Heart right ventricle (tissue), 16 donors: Measurements from ENCODE around the gene SLC25A47. TPM values are rescaled to one million over a fixed set of nuclear protein-coding genes. Genes with fewer than 3 reads are reported as not detected.
"Not testable (repeated sequence)": the region's sequence is repeated elsewhere in the genome, so short reads cannot be mapped to it uniquely, and the experiment has no call there.

Experiments
- ATAC-seq, 8 donors: fragments of 200-7000 bp; cut with Tn5 transposase; one replicate each; pipeline ENCODE4 v1.9.1; 2020; ENCODE audit warnings: mild to moderate bottlenecking in 8 of 8, moderate library complexity in 8 of 8, moderate number of reproducible peaks in 1 of 8
- DNase-seq, 2 donors: peaks; one replicate each; pipeline ENCODE4 v3.0.0-alpha.2; 2020
- H3K27ac ChIP-seq, 10 donors: fragments of 200-600 bp; sonication (generic) in 2 of 10; one replicate each; pipeline versions ENCODE4 v1.5.0 to v1.8.0; 2020 to 2022; ENCODE audit warnings: mild to moderate bottlenecking in 3 of 10
- H3K27me3 ChIP-seq, 7 donors: fragments of 200-600 bp; one replicate each; pipeline ENCODE4 v1.8.0; 2021 to 2022; ENCODE audit warnings: mild to moderate bottlenecking in 2 of 7
- H3K36me3 ChIP-seq, 9 donors: fragments of 200-600 bp; sonication (generic) in 1 of 9; one replicate each; pipeline versions ENCODE4 v1.5.0 to v1.8.0; 2020 to 2022; ENCODE audit warnings: mild to moderate bottlenecking in 2 of 9
- H3K4me1 ChIP-seq, 9 donors: fragments of 200-600 bp; sonication (generic) in 1 of 9; one replicate each; pipeline versions ENCODE4 v1.5.0 to v1.8.0; 2020 to 2022; ENCODE audit warnings: mild to moderate bottlenecking in 4 of 9
- H3K4me3 ChIP-seq, 10 donors: fragments of 200-600 bp; sonication (generic) in 2 of 10; one replicate each; pipeline versions ENCODE4 v1.5.0 to v1.8.0; 2020 to 2022; ENCODE audit warnings: mild to moderate bottlenecking in 7 of 10, moderate library complexity in 2 of 10
- H3K9me3 ChIP-seq, 11 donors: fragments of 200-600 bp in 10 of 11; sonication (generic) in 2 of 11; one replicate each; pipeline versions ENCODE4 v1.5.0 to v1.8.0; 2013 to 2022; ENCODE audit warnings: mild to moderate bottlenecking in 2 of 11, control low read depth in 1 of 11, moderate library complexity in 1 of 11
- WGBS, 2 donors: extraction: QIAGEN DNeasy Blood & Tissue Kit; methylation state at CpG; one replicate each; pipeline ENCODE4 v1.1.7; 2013; ENCODE audit warnings: inconsistent platforms in 1 of 2; 5-methylcytosine and 5-hydroxymethylcytosine counted together
- intact Hi-C, 10 donors: fragments of 100-400 bp; cut with DNase I; formaldehyde crosslinking; loops; one replicate each; pipeline versions ENCODE4 v1.11.1 to v1.14.2; 2022
- polyA plus RNA-seq, 2 donors: library from polyadenylated mRNA; stranded (reverse); fragments of 200-250 nt; gene quantifications; one replicate each; pipeline ENCODE4 v1.2.3, GENCODE V29; 2013
- total RNA-seq, 10 donors: library from RNA; stranded (reverse); fragmentation: NEBNext Ultra II Directional in 3 of 10; extraction: Animal tissue kit (Norgen Biotek cat#: 25700) in 3 of 10; gene quantifications; one replicate each; pipeline versions ENCODE4 v1.2.1 to v1.2.4, GENCODE V29; 2021 to 2023
- TF ChIP-seq, protein P1 (sequence below), 9 donors: fragments of 200-600 bp; sonication (generic) in 2 of 9; IDR thresholded peaks; one replicate each; pipeline versions ENCODE4 v1.5.0 to v1.8.0; 2021 to 2022; ENCODE audit warnings: antibody characterized with exemption in 9 of 9, mild to moderate bottlenecking in 5 of 9, moderate library complexity in 1 of 9
- donor health status: Arrhythmogenic right ventricular cardiomyopathy.
- donor health status: ischemic (EF 13 %, LVEDD 7.1; RV severe dilation, severe dysfunction).
- donor health status: healthy with polysubstance abuse.
- donor health status: DM: no; HTN: yes; CAD: no.
- donor health status: DM: no; HTN: no; CAD: no.
- donor health status: ischemic (EF 25% LVEDD 6.9; RV normal size, moderate dysfunction).
- donor health status: ischemic (EF 25% LVEDD 5.7; RV mildly dilated, moderate dysfunction).
- donor health status: healthy.
- donor health status: DM: yes; HTN: yes; CAD: no.
- donor health status: Ischemic cardiomyopathy.
- donor health status: ischemic (EF 35%, LVEDD 5.7; RV mildly dilated, moderate dysfunction).
- donor health status: nonischemic (EF 11% LVEDD 7.7; RV severe dilation, severe dysfunction).
- donor health status: DM: yes; HTN: yes; CAD: no.
- donor health status: PGD.
- donor health status: ischemic (EF 29% LVEDD 5.4; RV normal size, mild dysfunction).
- donor health status: nonischemic (EF 23%, LVEDD 6.1; RV moderate dilation, normal function).

Gene SLC25A47
- total and polyA plus RNA-seq, 12 donors: not detected

DNA sequence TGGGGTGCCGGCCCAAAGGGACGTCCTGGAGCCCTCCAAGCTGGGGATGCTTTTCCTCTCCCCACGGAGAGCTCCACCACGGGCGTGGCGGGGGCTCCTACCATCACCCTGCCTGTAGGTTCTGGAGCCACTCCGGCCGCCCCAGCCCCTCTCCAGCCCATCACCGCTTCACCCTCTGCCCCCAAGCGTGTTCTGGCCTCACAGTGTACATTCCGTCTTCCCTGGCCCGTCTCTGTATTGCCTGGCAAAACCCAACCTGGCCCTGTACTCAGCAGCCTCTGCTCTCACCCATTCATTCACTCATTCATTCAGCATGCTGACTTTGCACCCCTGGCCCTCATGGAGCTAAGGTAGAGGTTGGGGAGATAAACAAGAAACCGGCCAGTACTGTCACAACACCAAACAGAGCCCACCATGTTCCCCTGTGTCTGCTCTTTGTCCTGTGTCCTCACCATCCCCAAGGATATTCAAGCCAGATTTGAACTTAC is 37.2 kb upstream of the SLC25A47 start:
- DNase-seq (no peak), ATAC-seq (peak in 2 of 8 donors; percentile 2 to 6)
- peak overlapping the region in 9 of 10 donors; percentile 86 to 96 (median 91) for H3K27ac ChIP-seq
- peaks cover 0 to 18% (median 0%) of the 10 kb centered on the region in 9 donors for H3K36me3 ChIP-seq
- no peaks in the 10 kb centered on the region for H3K9me3 ChIP-seq
- H3K4me3 ChIP-seq: peak overlapping the region; percentile 62 to 94 (median 88)
- peaks cover 5 to 80% (median 40%) of the 10 kb centered on the region in 9 donors for H3K4me1 ChIP-seq
- TF ChIP-seq, protein P1, sequence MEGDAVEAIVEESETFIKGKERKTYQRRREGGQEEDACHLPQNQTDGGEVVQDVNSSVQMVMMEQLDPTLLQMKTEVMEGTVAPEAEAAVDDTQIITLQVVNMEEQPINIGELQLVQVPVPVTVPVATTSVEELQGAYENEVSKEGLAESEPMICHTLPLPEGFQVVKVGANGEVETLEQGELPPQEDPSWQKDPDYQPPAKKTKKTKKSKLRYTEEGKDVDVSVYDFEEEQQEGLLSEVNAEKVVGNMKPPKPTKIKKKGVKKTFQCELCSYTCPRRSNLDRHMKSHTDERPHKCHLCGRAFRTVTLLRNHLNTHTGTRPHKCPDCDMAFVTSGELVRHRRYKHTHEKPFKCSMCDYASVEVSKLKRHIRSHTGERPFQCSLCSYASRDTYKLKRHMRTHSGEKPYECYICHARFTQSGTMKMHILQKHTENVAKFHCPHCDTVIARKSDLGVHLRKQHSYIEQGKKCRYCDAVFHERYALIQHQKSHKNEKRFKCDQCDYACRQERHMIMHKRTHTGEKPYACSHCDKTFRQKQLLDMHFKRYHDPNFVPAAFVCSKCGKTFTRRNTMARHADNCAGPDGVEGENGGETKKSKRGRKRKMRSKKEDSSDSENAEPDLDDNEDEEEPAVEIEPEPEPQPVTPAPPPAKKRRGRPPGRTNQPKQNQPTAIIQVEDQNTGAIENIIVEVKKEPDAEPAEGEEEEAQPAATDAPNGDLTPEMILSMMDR (IDR thresholded peaks at IDR 0.05): peak in 2 of 9 donors; percentile 0 to 19
- WGBS, 2 donors: 36 to 38% methylated on average over 11 to 13 of the region's 13 CpGs
- H3K27me3 ChIP-seq: no peaks in the 10 kb centered on the region
- intact Hi-C loops: loop anchor here in 2 of 10 donors (5.0 kb wide), 2 partner anchors 44 to 91 kb away; partner anchors contain the start of gene WDR25 (in 1 of the 2)

DNA sequence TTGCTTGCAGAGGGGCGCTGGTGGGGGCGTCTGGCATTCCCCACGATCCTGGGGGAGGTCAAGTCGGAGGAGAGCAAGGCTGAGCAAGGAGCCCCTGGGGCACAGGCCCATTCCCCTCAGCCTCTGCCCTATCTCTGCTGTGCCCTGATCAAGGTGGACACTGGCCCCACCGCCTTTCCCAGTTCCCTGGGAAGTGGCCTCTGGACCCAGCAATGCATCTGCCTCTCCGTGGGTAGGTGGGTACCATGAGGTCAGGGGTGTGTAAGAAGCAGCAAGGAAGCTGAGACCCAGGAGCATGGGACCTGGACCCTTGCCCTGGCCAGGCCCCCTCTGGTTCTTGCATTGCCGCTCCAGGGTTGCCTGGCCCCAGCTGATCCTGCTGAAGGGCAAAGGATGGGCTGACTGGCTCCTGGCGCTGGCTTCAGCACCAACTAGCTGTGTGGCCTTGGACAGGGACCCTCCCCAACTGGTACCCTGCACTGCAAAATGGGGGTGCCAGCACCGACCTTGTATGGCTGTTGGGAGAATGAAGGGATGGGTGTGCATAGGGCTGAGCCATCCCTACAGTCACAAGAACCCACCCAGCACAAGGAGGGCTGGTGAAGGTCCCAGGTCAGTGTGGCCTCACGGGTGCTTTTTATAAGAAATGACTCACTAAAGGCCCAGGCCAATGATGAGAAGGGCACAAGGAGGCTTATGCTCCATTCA is 36.5 kb upstream of the SLC25A47 start:
- intact Hi-C loops: loop anchor here in 2 of 10 donors (5.0 kb wide), 2 partner anchors 44 to 91 kb away; partner anchors contain the start of gene WDR25 (in 1 of the 2)

DNA sequence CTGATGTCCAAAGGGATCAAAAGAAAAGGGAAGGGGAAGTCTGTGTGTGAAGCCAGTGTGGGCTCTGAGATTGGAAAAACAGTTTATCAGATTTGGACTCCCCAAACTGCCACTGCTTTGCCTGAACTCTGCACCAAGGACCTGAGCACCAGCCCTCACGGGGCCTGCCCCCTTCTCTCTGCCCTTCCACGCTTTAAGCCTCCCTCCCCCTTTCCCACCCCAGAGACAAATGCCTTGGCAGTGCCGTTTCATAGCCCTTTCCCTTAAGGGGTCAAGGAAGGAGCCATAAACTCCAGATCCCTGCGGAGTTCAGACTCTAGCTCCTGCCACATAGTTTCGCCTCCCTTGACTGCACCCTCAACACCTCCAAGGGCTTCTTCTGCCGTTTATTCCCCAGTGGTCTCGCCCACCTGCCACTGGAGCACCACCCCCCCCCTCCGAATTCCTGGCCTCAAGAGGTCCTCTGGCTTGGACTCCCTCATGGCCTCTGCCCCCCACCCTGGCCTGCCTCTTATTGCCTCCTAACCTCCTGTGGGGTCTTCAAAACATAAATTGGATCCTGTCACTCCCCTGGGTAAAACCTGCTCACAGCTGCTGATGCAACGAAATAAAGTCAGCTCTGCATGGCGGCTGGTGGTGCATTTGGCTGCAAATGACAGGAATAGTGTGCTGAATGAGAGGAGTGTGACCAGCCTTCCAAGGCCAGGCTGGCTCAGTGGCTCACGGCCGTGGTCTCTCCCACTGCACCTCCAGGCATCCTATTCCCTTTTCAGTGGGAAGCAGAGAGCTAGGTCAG is 35.7 kb upstream of the SLC25A47 start:
- intact Hi-C loops: loop anchor here in 2 of 10 donors (5.0 kb wide), 2 partner anchors 45 to 90 kb away; partner anchors contain the start of gene WDR25 (in 1 of the 2)
- Histone ChIP-seq H3K4me3 (no peak overlapping the region), H3K9me3 (no peaks in the 10 kb centered on the region), H3K27ac (no peak overlapping the region), H3K36me3 (peaks cover 0 to 25% (median 0%) of the 10 kb centered on the region in 9 donors), H3K4me1 (peaks cover 0 to 66% (median 37%) of the 10 kb centered on the region in 9 donors), H3K27me3 (no peaks in the 10 kb centered on the region)
- ATAC-seq (no peak), DNase-seq (no peak)
- TF ChIP-seq, protein P1 (IDR thresholded peaks at IDR 0.05): no peak
- 84 to 88% methylated on average over 12 of the region's 12 CpGs for WGBS, 2 donors

More for the DNA sequence above, 36.5 kb upstream of the SLC25A47 start:
- Histone ChIP-seq H3K27ac (peak overlapping the region in 1 of 10 donors; percentile 2), H3K4me3 (no peak overlapping the region), H3K9me3 (no peaks in the 10 kb centered on the region), H3K36me3 (peaks cover 0 to 20% (median 0%) of the 10 kb centered on the region in 9 donors), H3K4me1 (peaks cover 4 to 74% (median 40%) of the 10 kb centered on the region in 9 donors), H3K27me3 (no peaks in the 10 kb centered on the region)
- no peak for DNase-seq
- 74 to 78% methylated on average over 10 of the region's 10 CpGs for WGBS, 2 donors
- peak in 1 of 8 donors; percentile 27 for ATAC-seq
- TF ChIP-seq, protein P1 (IDR thresholded peaks at IDR 0.05): no peak

DNA sequence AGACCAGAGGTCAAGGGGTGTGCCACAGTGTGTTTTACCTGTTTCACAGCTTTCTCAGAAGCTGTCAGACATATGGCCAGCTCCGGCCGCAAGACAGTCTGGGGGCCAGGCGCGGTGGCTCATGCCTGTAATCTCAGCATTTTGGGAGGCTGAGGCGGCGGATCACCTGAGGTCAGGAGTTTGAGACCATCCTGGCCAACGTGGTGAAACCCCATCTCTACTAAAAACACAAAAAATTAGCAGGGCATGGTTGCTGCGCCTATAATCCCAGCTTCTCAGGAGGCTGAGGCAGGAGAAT is 35.2 kb upstream of the SLC25A47 start:
- H3K27me3 ChIP-seq, DNase-seq, H3K9me3 ChIP-seq, H3K27ac ChIP-seq, H3K4me3 ChIP-seq, ATAC-seq: not testable (repeated sequence)
- Histone ChIP-seq H3K4me1 (peaks cover 0 to 60% (median 33%) of the 10 kb centered on the region in 9 donors), H3K36me3 (peaks cover 0 to 24% (median 0%) of the 10 kb centered on the region in 9 donors)
- intact Hi-C loops: loop anchor here in 2 of 10 donors (5.0 kb wide), 2 partner anchors 46 to 89 kb away; partner anchors contain the start of gene WDR25 (in 1 of the 2)
- WGBS, 2 donors: 92 to 95% methylated on average over 8 of the region's 8 CpGs
